ENCODE results near the gene OVOL1.
"Not testable (repeated sequence)": the region's sequence is repeated elsewhere in the genome, so short reads cannot be mapped to it uniquely, and the experiment has no call there.

Gene OVOL1

GRCh38 chr11:65786786-65787636 lies at the start of gene OVOL1:
Gene OVOL1 (plus strand): TSS chr11:65787063. CDS start chr11:65787374, 311 bp downstream.
- intact Hi-C loops (cut with DNase I): no loop called here
- peak in 2 of 10 donors; percentile 16 to 78 for DNase-seq

GRCh38 chr11:65739022-65739421 lies 47.8 kb upstream of the OVOL1 start:
- intact Hi-C loops (cut with DNase I): no loop called here
- DNase-seq: no peak

GRCh38 chr11:65741185-65741584 lies 45.7 kb upstream of the OVOL1 start:
- intact Hi-C loops (cut with DNase I): no loop called here
- DNase-seq: no peak

- intact Hi-C loops (cut with DNase I): no loop called here
- no peak for DNase-seq
Measured at GRCh38 chr11:65742353-65742752, 44.5 kb upstream of the OVOL1 start.

GRCh38 chr11:65743681-65744025 lies 43.2 kb upstream of the OVOL1 start:
- intact Hi-C loops (cut with DNase I): no loop called here
- no peak for DNase-seq

- no peak for DNase-seq
- intact Hi-C loops (cut with DNase I): no loop called here
Measured at GRCh38 chr11:65744026-65744698, 42.7 kb upstream of the OVOL1 start.

DNA sequence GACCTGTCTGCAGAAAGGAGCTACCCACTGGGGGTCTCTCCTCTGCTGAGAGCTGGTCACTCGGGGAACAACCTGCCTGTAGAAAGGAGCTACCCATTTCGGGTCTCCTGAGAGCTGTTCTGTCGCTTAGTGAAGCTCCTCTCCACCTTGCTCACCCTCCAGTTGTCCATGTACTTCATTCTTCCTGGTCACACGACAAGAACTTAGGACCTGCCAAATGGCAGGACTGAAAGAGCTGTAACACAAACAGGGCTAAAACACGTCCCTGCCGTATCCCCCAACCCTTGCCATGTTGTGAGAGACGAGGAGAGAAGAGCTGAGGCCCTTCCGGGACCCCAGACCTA lies 42.2 kb upstream of the OVOL1 start:
- intact Hi-C loops (cut with DNase I): no loop called here
- DNase-seq: no peak

DNA sequence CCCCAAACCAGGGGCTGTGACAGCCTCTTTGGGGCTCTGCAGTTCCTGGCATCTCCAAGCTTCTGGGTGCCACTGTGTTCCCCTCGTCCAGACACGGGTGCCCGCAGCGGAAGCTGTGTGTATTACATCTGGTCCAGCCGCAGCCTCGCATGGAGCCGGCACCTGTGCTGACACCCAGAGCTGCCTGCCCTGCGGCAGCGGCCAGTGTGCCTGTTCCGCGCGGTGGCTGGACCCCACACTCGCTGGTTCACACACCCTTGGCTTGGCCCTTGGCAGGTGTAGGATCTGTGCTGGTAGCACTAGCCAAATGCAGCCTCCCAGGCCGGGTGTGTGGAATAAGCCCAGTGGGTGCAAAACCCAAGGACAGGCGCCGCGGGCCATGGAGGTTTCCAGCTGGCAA lies 41.8 kb upstream of the OVOL1 start:
- intact Hi-C loops (cut with DNase I): no loop called here
- DNase-seq: peak in 2 of 10 donors; percentile 71 to 82

DNA sequence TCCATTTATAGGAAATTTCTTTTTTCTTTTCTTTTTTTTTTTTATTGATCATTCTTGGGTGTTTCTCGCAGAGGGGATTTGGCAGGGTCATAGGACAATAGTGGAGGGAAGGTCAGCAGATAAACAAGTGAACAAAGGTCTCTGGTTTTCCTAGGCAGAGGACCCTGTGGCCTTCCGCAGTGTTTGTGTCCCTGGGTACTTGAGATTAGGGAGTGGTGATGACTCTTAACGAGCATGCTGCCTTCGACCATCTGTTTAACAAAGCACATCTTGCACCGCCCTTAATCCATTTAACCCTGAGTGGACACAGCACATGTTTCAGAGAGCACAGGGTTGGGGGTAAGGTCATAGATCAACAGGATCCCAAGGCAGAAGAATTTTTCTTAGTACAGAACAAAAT lies 24.7 kb upstream of the OVOL1 start:
- intact Hi-C loops (cut with DNase I); DNase-seq: not testable (repeated sequence)

DNA sequence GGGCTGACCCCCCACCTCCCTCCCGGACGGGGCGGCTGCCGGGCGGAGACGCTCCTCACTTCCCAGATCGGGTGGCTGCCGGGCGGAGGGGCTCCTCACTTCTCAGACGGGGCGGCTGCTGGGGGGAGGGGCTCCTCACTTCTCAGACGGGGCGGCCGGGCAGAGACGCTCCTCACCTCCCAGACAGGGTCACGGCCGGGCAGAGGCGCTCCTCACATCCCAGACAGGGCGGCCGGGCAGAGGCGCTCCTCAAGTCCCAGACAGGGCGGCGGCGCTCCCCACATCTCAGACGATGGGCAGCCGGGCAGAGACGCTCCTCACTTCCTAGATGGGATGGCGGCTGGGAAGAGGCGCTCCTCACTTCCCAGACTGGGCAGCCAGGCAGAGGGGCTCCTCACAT lies 24.0 kb upstream of the OVOL1 start:
- intact Hi-C loops (cut with DNase I); DNase-seq: not testable (repeated sequence)

- intact Hi-C loops (cut with DNase I): no loop called here
- no peak for DNase-seq
Measured at GRCh38 chr11:65764434-65764833, 22.4 kb upstream of the OVOL1 start.

DNA sequence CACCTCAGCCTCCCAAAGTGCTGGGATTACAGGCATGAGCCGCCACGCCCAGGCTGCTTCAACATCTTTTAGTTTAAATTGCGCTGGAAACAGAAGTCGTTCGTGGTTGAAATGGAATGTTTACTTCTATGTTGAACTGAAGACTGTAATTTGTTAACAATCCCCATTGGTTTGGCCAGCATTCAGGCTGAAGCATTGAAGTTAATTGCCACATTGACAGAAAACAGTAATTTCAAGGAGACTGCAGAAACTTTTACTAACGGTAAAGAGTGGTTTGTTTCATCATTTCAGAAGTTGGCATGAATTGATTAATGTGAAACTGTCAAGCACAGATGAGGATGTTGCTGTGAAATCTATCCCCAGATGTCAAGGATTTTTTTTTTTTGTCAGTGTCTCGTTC lies 20.3 kb upstream of the OVOL1 start:
- DNase-seq: no peak
- intact Hi-C loops (cut with DNase I): no loop called here

DNA sequence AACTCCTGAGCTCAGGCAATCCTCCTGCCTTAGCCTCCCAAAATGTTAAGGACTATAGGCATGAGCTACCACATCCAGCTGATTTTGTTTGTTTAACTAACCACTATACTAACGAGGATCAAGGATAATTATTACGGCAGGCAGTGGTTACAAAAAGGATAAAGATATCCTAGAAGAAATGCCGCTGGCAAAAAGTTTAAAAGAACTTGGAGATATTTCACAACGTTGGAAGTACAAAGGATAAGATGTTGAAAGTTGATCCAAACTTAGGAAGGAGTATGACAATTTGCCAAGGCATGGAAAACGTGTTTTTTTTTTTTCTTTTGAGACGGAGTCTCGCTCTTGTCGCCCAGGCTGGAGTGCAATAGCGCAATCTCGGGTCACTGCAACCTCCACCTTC lies 19.5 kb upstream of the OVOL1 start:
- intact Hi-C loops (cut with DNase I): no loop called here

DNA sequence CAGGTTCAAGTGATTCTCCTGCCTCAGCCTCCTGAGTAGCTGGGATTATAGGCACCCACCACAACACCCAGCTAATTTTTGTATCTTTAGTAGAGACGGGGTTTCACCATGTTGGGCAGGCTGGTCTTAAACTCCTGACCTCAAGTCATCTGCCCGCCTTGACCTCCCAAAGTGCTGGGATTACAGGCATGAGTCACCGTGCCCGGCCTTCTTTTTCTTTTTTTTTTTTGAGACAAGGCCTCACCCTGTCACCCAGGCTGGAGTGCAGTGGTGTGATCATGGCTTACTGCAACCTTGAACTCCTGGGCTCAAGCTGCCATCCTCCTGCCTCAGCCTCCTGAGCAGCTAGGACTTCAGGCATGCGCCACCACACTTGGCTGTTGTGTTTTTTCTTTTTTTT lies 19.1 kb upstream of the OVOL1 start:
- DNase-seq; intact Hi-C loops (cut with DNase I): not testable (repeated sequence)

More for the DNA sequence above, 19.5 kb upstream of the OVOL1 start:
- DNase-seq: no peak

- DNase-seq: no peak
- intact Hi-C loops (cut with DNase I): no loop called here
Measured at GRCh38 chr11:65770951-65771567, 15.8 kb upstream of the OVOL1 start.

DNA sequence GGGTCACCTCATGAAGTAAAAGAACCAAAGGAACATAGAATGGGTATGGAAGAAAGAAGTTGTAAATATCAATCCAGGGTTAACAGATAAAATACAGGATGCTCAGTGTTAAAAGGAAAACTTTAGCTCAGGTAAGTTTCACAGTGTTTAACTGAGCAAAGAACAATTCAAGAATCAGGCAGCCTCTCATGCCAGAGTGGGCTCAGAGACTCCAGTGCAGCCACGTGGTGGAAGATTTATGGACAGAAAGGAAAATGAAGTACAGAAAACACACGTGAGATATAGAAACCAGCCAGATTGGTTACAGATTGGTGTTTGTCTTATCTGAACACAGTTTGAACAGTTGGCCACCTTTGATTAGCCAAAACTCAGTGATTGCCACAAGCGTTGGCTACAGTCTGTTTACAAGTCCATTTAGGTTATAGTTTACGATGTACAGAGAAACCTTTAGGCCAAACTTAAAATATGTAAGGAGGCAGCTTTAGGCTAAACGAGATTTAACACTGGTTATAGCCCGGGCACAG lies 15.2 kb upstream of the OVOL1 start:
- no peak for DNase-seq
- intact Hi-C loops (cut with DNase I): no loop called here

GRCh38 chr11:65773784-65774411 lies 13.0 kb upstream of the OVOL1 start:
- intact Hi-C loops (cut with DNase I): no loop called here
- DNase-seq: no peak

DNA sequence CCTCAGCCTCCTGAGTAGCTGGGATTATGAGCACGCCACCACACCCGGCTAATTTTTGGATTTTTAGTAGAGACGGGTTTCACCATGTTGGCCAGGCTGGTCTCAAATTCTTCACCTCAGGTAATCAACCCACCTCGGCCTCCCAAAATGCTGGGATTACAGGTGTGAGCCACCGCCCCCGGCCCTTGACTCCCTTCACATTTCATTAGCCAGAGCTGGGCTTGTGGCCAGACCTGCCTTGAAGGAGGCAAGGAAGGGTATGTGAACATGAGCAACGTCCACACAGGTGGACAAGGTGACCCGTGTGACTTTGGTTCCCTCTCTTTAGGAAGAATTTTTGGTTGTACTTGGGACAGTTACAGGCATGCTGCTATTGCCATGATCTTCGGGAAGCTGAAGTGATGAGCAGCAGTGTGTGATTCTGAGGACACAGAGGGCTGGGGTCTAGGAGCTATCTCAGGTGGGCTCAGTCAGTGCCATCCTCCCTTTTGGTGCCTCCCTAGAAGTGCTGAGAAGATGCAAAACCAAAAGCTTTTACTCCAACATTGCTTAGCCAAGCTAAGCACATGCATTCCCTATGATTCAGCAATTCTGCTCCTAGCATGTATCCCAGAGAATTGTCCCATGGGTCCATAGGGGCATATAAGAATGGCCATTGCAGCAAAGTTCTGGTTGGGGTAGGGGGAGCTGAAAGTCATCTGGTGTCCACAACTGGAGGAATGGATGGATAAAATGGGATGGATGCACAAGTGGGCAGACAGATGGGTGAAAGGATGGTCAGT lies 12.1 kb upstream of the OVOL1 start:
- DNase-seq: peak in 1 of 10 donors; percentile 46
- intact Hi-C loops (cut with DNase I): no loop called here

DNA sequence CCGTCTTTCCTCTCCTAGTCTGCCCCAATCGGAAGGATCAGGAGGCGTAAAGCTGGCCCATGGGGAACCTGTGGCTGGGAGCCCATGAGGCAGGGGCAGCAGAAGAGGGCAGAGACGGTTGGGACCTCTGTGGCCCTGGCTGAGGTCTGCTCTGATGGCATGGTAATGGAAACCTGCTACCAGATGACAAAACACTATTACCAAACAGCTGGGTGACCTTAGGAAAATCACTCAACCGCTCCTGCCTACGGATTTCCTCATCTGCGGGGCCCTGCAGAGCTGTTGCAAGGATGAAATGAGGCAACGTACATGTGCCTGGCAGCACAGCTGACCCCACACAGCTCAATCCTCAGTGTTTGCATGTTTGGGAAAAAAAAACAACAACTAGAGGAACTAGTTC lies 10.7 kb upstream of the OVOL1 start:
- DNase-seq: no peak
- intact Hi-C loops (cut with DNase I): no loop called here

GRCh38 chr11:65776710-65777141 lies 10.1 kb upstream of the OVOL1 start:
- no peak for DNase-seq
- intact Hi-C loops (cut with DNase I): no loop called here
